Ovary (tissue), 3 donors: ENCODE results near the gene SERINC5.

Experiments
- POLR2A ChIP-seq: fragments of 450-650 bp; IDR thresholded peaks from one replicate; pipeline ENCODE4 v1.6.1; 2017; ENCODE audit warnings: antibody characterized with exemption, mild to moderate bottlenecking, moderate library complexity
- TF ChIP-seq, protein P1 (sequence below), 3 donors: fragments of 450-650 bp in 2 of 3; fragments of 200-600 bp in 1 of 3; IDR thresholded peaks; one replicate each; pipeline versions ENCODE4 v1.5.1 to v1.8.0; 2016 to 2022; ENCODE audit warnings: antibody characterized with exemption in 3 of 3, mild to moderate bottlenecking in 1 of 3
- donor health status: DM: no; HTN: no; CAD: no.

GRCh38 chr5:80161165-80161564 lies 94.7 kb downstream of the SERINC5 start:
- no peak for TF ChIP-seq POLR2A
- TF ChIP-seq, protein P1, sequence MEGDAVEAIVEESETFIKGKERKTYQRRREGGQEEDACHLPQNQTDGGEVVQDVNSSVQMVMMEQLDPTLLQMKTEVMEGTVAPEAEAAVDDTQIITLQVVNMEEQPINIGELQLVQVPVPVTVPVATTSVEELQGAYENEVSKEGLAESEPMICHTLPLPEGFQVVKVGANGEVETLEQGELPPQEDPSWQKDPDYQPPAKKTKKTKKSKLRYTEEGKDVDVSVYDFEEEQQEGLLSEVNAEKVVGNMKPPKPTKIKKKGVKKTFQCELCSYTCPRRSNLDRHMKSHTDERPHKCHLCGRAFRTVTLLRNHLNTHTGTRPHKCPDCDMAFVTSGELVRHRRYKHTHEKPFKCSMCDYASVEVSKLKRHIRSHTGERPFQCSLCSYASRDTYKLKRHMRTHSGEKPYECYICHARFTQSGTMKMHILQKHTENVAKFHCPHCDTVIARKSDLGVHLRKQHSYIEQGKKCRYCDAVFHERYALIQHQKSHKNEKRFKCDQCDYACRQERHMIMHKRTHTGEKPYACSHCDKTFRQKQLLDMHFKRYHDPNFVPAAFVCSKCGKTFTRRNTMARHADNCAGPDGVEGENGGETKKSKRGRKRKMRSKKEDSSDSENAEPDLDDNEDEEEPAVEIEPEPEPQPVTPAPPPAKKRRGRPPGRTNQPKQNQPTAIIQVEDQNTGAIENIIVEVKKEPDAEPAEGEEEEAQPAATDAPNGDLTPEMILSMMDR (IDR thresholded peaks at IDR 0.05) = no peak
